BJ (cell line): ENCODE measurements around the gene HS6ST2. TPM values are rescaled to one million over a fixed set of nuclear protein-coding genes. Genes with fewer than 3 reads are reported as not detected.

Source experiments
- CTCF ChIA-PET: fragments of 350-600 bp; formaldehyde crosslinking; extraction: SDS; loops from one replicate; lab custom pipeline; 2021; ENCODE audit warnings: antibody characterized with exemption, inconsistent platforms; lab: Yijun Ruan, JAX
- POLR2A ChIA-PET: fragments of 300-600 bp; sonication (Branson Sonifier 250); formaldehyde crosslinking; extraction: SDS; loops from one replicate; lab custom pipeline; 2021; ENCODE audit warnings: antibody characterized with exemption; lab: Charles Lee
- DNase-seq: peaks from one replicate; pipeline ENCODE4 v3.0.0-alpha.2; 2011; ENCODE audit warnings: low read depth
- H3K27me3 ChIP-seq: 2 replicates; pipeline ENCODE4 v1.6.0; 2011; ENCODE audit warnings: low read length; ENCODE audit not compliant: control insufficient read depth, insufficient read depth
- H3K36me3 ChIP-seq: 2 replicates; pipeline ENCODE4 v1.5.1; 2011; ENCODE audit warnings: low read length; ENCODE audit not compliant: control insufficient read depth, insufficient read depth
- H3K4me3 ChIP-seq: 2 replicates; pipeline ENCODE4 v1.5.1; 2011; ENCODE audit warnings: low read depth, mild to moderate bottlenecking, control low read depth, low read length
- polyA plus RNA-seq: library from polyadenylated mRNA; depleted of rRNA; stranded (reverse); fragments of >200 nt; gene quantifications from 2 replicates; pipeline ENCODE4 v1.2.3, GENCODE V29; 2011
- TF ChIP-seq, protein P1 (sequence below): IDR thresholded peaks from 2 replicates; pipeline ENCODE4 v1.5.1; 2011; ENCODE audit warnings: low read depth, mild to moderate bottlenecking, control low read depth, inconsistent platforms, low read length, moderate library complexity; ENCODE audit not compliant: insufficient read depth

The HS6ST2 gene
- polyA plus RNA-seq, 1 experiment: not detected

DNA sequence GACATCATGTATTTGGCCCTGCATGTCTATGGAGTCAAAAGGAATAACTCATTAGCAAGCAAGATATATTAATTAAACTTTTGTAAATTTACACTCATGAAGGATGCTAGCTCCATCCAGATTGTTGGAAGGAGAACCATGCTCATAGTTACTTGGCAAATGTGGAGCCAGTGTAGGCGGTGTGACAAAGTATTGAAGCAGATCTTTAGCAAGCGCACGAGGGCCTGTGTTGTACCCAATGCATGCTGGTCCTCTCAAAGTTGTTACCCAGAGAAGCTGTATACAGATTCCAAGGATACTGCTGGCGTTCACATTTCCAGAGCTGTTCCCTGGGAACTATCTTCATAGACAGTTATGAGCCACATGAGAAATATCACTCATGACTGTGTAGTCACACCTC lies 273.2 kb downstream of the HS6ST2 start:
- TF ChIP-seq, protein P1, sequence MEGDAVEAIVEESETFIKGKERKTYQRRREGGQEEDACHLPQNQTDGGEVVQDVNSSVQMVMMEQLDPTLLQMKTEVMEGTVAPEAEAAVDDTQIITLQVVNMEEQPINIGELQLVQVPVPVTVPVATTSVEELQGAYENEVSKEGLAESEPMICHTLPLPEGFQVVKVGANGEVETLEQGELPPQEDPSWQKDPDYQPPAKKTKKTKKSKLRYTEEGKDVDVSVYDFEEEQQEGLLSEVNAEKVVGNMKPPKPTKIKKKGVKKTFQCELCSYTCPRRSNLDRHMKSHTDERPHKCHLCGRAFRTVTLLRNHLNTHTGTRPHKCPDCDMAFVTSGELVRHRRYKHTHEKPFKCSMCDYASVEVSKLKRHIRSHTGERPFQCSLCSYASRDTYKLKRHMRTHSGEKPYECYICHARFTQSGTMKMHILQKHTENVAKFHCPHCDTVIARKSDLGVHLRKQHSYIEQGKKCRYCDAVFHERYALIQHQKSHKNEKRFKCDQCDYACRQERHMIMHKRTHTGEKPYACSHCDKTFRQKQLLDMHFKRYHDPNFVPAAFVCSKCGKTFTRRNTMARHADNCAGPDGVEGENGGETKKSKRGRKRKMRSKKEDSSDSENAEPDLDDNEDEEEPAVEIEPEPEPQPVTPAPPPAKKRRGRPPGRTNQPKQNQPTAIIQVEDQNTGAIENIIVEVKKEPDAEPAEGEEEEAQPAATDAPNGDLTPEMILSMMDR: no peak
- no peaks in the 10 kb centered on the region for H3K36me3 ChIP-seq
- ChIA-PET CTCF (no interaction called here), POLR2A (no interaction called here)
- no peak overlapping the region for H3K4me3 ChIP-seq
- no peak for DNase-seq
- no peaks in the 10 kb centered on the region for H3K27me3 ChIP-seq

GRCh38 chrX:132677233-132677716 lies 281.2 kb downstream of the HS6ST2 start:
- no peak overlapping the region for H3K4me3 ChIP-seq
- POLR2A ChIA-PET: no interaction called here
- no peak for DNase-seq
- H3K27me3 ChIP-seq: no peaks in the 10 kb centered on the region
- TF ChIP-seq, protein P1: no peak
- no peaks in the 10 kb centered on the region for H3K36me3 ChIP-seq
- CTCF ChIA-PET: no interaction called here

DNA sequence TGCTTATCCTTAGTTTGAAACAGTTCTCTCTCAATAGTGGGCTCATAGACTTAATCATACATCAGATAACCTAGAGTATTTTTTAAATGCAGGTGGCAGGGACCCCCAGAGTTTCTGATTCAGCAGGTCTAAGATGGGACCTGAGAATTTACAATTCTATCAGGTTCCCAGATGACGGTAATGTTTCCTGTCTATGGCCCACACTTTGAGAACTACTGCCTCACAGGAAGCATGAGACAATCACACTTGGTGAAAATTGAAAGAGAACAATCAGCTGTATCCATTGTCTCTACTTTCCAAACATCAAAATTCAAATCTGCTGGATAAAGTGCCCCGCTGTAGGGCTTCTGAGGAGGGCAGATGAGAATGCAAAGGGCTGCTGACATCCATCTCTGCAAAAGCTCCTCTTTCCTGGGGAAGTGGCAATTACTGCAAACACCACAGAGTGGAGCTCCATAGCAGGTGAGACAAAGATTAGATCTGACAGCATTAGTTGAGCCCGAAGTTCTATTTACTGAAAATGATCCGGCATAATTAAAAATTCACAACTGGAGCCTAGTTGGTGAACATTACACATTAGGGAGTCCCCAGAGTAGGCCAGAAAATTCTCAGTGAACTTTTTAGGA lies 281.8 kb downstream of the HS6ST2 start:
- no peaks in the 10 kb centered on the region for H3K27me3 ChIP-seq
- DNase-seq: no peak
- POLR2A ChIA-PET: no interaction called here
- H3K4me3 ChIP-seq: no peak overlapping the region
- H3K36me3 ChIP-seq: no peaks in the 10 kb centered on the region
- TF ChIP-seq, protein P1: no peak
- CTCF ChIA-PET: no interaction called here

DNA sequence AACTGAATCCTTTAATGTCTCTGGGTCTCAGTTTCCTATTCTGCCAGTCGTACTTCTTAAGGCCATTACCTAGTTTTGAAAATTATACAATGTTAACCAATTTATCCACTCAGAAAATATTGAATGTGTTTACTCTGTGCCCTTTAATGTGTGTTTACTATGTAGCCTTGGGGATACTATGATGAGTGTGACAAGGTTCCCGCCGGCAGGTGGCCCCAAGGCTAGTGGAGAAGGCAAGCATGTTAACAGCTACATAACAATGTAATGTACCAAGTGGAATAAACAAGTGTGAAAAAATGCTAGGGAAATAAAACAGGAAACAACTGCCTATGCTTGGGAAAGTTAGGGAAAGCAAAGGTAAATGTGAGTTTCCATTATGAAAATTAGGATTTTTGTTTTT lies 282.3 kb downstream of the HS6ST2 start:
- Histone ChIP-seq H3K27me3 (no peaks in the 10 kb centered on the region), H3K4me3 (no peak overlapping the region), H3K36me3 (no peaks in the 10 kb centered on the region)
- TF ChIP-seq, protein P1: no peak
- ChIA-PET CTCF (no interaction called here), POLR2A (no interaction called here)
- DNase-seq: no peak

DNA sequence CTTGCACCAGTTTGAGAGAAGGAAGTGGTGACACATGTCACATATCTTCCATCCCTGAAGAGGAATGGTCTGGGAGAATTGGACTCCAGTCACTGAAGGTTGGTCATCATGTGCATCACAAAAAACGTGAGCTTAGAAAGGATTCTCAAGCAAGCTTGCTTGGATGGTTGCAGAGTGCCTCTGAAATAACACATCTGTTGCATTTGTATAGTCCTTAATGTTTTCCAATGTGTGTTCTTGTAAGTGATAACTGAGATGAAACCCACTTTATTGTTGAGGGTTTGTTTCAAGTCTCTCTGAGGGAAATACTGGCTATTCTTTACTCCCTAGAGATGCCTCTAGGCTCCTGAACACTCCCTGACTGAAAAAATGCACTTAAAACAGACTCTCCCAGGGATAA lies 285.1 kb downstream of the HS6ST2 start:
- POLR2A ChIA-PET: no interaction called here
- Histone ChIP-seq H3K27me3 (no peaks in the 10 kb centered on the region), H3K36me3 (no peaks in the 10 kb centered on the region), H3K4me3 (no peak overlapping the region)
- no peak for DNase-seq
- TF ChIP-seq, protein P1: no peak
- CTCF ChIA-PET: no interaction called here
